Activated T-helper 1 cell treated with anti-CD3 and anti-CD28 coated beads, Interleukin-12 subunit alpha, Interleukin-12 subunit beta, Interleukin-2, Interleukin-4 antibody, amounts not matched to agents 30 ng/mL and 10 ng/mL and 1 ng/mL, durations not matched to agents 14 hours and 24 hours and 36 hours (primary cell): ENCODE measurements around the gene ETFRF1. TPM values are rescaled to one million over a fixed set of nuclear protein-coding genes. Genes with fewer than 3 reads are reported as not detected.

Source experiments
- DNase-seq: peaks from one replicate; pipeline ENCODE4 v3.0.0; 2021; ENCODE audit warnings: low spot score
- H3K27ac Mint-ChIP-seq: one replicate; pipeline ENCODE4 v1.8.0; 2021; ENCODE audit warnings: mild to moderate bottlenecking, mixed read lengths
- H3K27me3 Mint-ChIP-seq: one replicate; pipeline ENCODE4 v1.8.0; 2022; ENCODE audit warnings: mild to moderate bottlenecking, moderate library complexity, mixed read lengths; ENCODE audit not compliant: insufficient read depth
- H3K36me3 Mint-ChIP-seq: one replicate; pipeline ENCODE4 v1.8.0; 2021; ENCODE audit warnings: low read depth, mixed read lengths
- H3K4me1 Mint-ChIP-seq: one replicate; pipeline ENCODE4 v1.8.0; 2021; ENCODE audit warnings: low read depth, mixed read lengths
- H3K4me3 Mint-ChIP-seq: one replicate; pipeline ENCODE4 v1.8.0; 2021; ENCODE audit warnings: mild to moderate bottlenecking, moderate library complexity, mixed read lengths
- H3K9me3 Mint-ChIP-seq: one replicate; pipeline ENCODE4 v1.8.0; 2021; ENCODE audit warnings: mixed read lengths
- intact Hi-C: fragments of 100-400 bp; cut with micrococcal nuclease; formaldehyde crosslinking; loops from one replicate; pipeline ENCODE4 v1.15.1; 2024
- total RNA-seq: library from RNA; stranded (reverse); gene quantifications from 2 replicates; pipeline ENCODE4 v1.2.3, GENCODE V29; 2022

ETFRF1 gene, protein sequence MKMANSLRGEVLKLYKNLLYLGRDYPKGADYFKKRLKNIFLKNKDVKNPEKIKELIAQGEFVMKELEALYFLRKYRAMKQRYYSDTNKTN
- total RNA-seq = 9.7 and 10.4 TPM in 2 replicates

GRCh38 chr12:25195056-25195971 lies at the start of gene ETFRF1, which contains the start of gene DNAI7:
TSS of gene ETFRF1 (plus strand) at chr12:25195237. CDS start at chr12:25203957, 8,720 bp downstream.
TSS of gene DNAI7 (minus strand) at chr12:25195160. CDS start at chr12:25195078, 82 bp downstream.
- peak; percentile 92 for DNase-seq
- H3K36me3 Mint-ChIP-seq = peaks cover 7% of the 10 kb centered on the region
- H3K4me1 Mint-ChIP-seq = peaks cover 23% of the 10 kb centered on the region
- intact Hi-C loops = loop anchor here (1.0 to 2.0 kb wide), 9 partner anchors 8 to 1638 kb away; partner anchors contain the start of gene ITPR2
- peaks cover 2% of the 10 kb centered on the region for H3K27me3 Mint-ChIP-seq
- no peaks in the 10 kb centered on the region for H3K9me3 Mint-ChIP-seq
- peak within 1 kb of the TSS; percentile 98 for H3K4me3 Mint-ChIP-seq
- H3K27ac Mint-ChIP-seq = peak within 1 kb of the TSS; percentile 95

DNA sequence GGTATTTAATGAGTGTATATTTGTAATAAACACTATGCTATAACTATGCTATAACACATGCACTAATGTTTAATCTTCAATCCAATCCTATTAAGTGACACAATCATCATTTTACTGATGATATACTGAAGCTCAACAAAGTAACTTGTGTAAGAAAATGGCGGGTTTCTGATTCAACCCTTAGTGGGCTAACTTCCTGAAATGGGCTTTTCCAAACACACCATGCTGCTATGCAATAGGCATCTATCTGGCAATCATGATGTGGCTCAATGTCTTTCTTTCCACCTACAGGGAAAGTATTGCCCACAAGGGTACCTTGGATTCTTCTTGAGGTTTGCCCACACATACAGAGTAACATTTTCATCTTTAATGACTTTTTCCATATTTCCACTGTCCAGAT lies 48.4 kb upstream of the ETFRF1 start:
- H3K27me3 Mint-ChIP-seq = peaks cover 10% of the 10 kb centered on the region
- no peaks in the 10 kb centered on the region for H3K36me3 Mint-ChIP-seq
- intact Hi-C loops = no loop called here
- no peak overlapping the region for H3K4me3 Mint-ChIP-seq
- DNase-seq = no peak
- H3K27ac Mint-ChIP-seq = no peak overlapping the region
- H3K9me3 Mint-ChIP-seq = no peaks in the 10 kb centered on the region
- H3K4me1 Mint-ChIP-seq = no peaks in the 10 kb centered on the region

GRCh38 chr12:25151476-25151875 lies 43.6 kb upstream of the ETFRF1 start:
- DNase-seq = no peak
- intact Hi-C loops = no loop called here
- H3K27ac Mint-ChIP-seq = no peak overlapping the region
- no peaks in the 10 kb centered on the region for H3K9me3 Mint-ChIP-seq
- H3K27me3 Mint-ChIP-seq = no peaks in the 10 kb centered on the region
- no peaks in the 10 kb centered on the region for H3K36me3 Mint-ChIP-seq
- peaks cover 7% of the 10 kb centered on the region for H3K4me1 Mint-ChIP-seq
- H3K4me3 Mint-ChIP-seq = no peak overlapping the region

DNA sequence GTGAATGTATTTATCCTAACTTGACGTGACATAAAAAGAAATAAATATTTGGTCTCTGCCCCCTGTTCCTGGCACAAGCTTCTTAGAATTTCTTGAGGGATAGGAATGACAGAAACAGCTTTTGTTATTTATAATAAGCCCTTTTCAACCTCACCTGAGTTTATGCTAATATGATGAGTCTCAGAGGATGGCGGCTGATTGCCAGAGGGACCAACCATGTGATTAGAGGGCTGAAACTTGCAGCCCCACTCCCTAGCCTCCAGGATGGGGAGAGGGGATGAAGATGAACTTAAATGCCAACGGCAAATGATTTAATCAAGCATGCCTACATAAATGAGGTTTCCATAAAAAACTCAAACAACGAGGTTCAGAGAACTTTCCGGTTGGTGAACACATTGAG lies 43.0 kb upstream of the ETFRF1 start:
- Mint-ChIP-seq H3K27ac (no peak overlapping the region), H3K27me3 (no peaks in the 10 kb centered on the region), H3K4me1 (peaks cover 7% of the 10 kb centered on the region), H3K4me3 (no peak overlapping the region), H3K36me3 (no peaks in the 10 kb centered on the region), H3K9me3 (no peaks in the 10 kb centered on the region)
- intact Hi-C loops = no loop called here
- DNase-seq = no peak

GRCh38 chr12:25155022-25155576 lies 39.9 kb upstream of the ETFRF1 start:
- no peak for DNase-seq
- Mint-ChIP-seq H3K4me1 (peaks cover 7% of the 10 kb centered on the region), H3K27ac (no peak overlapping the region), H3K4me3 (no peak overlapping the region), H3K9me3 (no peaks in the 10 kb centered on the region), H3K27me3 (peaks cover 8% of the 10 kb centered on the region), H3K36me3 (no peaks in the 10 kb centered on the region)
- intact Hi-C loops = loop anchor here (1.0 to 2.0 kb wide), 3 partner anchors 40 to 233 kb away; partner anchors contain the start of genes DNAI7 and ETFRF1

DNA sequence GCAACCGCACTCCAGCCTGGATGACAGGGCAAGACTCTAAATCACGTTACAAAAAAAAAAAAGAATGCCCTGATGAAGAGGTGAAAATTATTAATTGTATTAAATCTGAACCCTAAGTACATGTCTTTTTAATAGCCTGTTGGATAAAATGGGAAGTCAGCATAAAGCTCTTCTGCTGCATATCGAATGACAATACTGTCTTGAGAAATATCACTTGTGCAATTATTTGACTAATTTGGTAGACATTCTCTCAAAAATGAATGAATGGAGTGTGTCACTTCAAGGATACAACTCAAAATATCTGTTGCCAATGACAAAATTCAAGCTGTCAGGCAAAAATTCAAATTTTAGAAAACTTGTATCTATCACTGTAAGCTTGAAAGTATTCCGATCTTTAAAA lies 39.0 kb upstream of the ETFRF1 start:
- intact Hi-C loops = no loop called here
- DNase-seq = no peak
- Mint-ChIP-seq H3K27me3 (peaks cover 11% of the 10 kb centered on the region), H3K4me1 (peaks cover 7% of the 10 kb centered on the region), H3K27ac (no peak overlapping the region), H3K4me3 (no peak overlapping the region), H3K36me3 (no peaks in the 10 kb centered on the region), H3K9me3 (no peaks in the 10 kb centered on the region)

GRCh38 chr12:25162866-25163265 lies 32.2 kb upstream of the ETFRF1 start:
- intact Hi-C loops = no loop called here
- Mint-ChIP-seq H3K27me3 (peaks cover 11% of the 10 kb centered on the region), H3K4me3 (no peak overlapping the region), H3K4me1 (no peaks in the 10 kb centered on the region), H3K36me3 (no peaks in the 10 kb centered on the region), H3K9me3 (no peaks in the 10 kb centered on the region), H3K27ac (no peak overlapping the region)
- DNase-seq = no peak

DNA sequence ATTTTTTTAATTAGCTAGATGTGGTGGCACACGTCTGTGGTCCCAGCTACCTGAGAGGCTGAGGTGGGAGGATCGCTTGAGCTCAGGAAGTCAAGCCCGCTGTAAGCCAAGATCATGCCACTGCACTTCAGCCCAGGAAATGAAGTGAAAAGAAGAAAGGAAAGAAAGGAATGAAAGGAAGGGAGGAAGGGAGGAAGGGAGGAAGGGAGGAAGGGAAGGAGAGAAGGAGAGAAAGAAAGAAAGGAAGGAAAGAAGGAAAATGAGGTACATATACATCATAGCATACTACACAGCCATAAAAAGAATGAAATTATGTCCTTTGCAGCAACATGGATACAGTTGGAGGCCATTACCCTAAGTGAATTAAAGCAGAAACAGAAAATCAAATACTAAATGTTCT lies 12.3 kb upstream of the ETFRF1 start:
- Mint-ChIP-seq H3K27me3 (peaks cover 5% of the 10 kb centered on the region), H3K4me1 (peaks cover 23% of the 10 kb centered on the region), H3K4me3 (no peak overlapping the region), H3K36me3 (no peaks in the 10 kb centered on the region), H3K27ac (no peak overlapping the region), H3K9me3 (no peaks in the 10 kb centered on the region)
- DNase-seq = no peak
- intact Hi-C loops = no loop called here

- H3K9me3 Mint-ChIP-seq = no peaks in the 10 kb centered on the region
- intact Hi-C loops = no loop called here
- no peak overlapping the region for H3K4me3 Mint-ChIP-seq
- no peak for DNase-seq
- no peaks in the 10 kb centered on the region for H3K36me3 Mint-ChIP-seq
- peaks cover 5% of the 10 kb centered on the region for H3K27me3 Mint-ChIP-seq
- no peak overlapping the region for H3K27ac Mint-ChIP-seq
- H3K4me1 Mint-ChIP-seq = peaks cover 24% of the 10 kb centered on the region
These were observed 10.9 kb upstream of the ETFRF1 start for GRCh38 chr12:25184132-25184531.

DNA sequence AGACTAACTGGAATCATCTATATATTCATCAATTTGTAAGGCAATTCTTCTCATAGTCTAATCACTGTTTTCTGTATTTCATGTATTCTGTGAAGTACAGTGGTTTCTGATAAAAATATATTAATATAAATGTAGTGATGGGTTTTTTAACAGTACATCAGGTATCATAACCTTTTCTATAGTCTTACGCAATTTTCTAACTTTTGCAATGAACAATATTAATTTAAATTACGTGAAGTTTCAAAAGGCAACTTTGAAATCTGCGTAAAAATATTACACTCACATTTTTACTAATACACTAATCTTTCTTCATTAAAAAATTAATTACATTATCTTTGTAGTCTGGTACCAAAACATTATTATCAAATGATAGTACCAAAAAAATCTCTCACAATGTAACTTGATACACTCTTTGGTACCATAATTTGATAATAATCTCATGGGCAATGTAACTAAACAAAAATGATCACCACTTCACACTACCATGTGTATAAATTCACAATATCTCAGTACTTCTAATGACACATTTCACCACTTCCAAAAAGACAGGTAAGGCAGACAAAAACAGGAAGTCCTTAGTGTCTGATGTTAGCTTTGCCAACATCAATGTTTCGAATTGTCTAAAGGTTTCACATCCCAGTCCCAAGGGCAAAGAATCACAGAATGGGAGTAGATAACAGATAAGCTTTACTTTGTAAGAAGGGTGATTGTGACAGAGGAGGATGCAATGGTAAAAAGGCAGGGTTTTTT lies 8.8 kb upstream of the ETFRF1 start:
- peak overlapping the region; percentile 45 for H3K4me3 Mint-ChIP-seq
- intact Hi-C loops = no loop called here

GRCh38 chr12:25186788-25187402 lies 8.1 kb upstream of the ETFRF1 start:
- Mint-ChIP-seq H3K4me3 (peak overlapping the region; percentile 45), H3K4me1 (peaks cover 24% of the 10 kb centered on the region), H3K27ac (peak overlapping the region; percentile 40), H3K36me3 (no peaks in the 10 kb centered on the region), H3K27me3 (peaks cover 2% of the 10 kb centered on the region), H3K9me3 (no peaks in the 10 kb centered on the region)
- intact Hi-C loops = loop anchor here (1.0 kb wide), 1 partner anchor 8 kb away; the partner anchor contains the start of genes DNAI7 and ETFRF1
- no peak for DNase-seq

More for the DNA sequence above, 8.8 kb upstream of the ETFRF1 start:
- Mint-ChIP-seq H3K36me3 (no peaks in the 10 kb centered on the region), H3K27me3 (peaks cover 2% of the 10 kb centered on the region), H3K4me1 (peaks cover 24% of the 10 kb centered on the region), H3K9me3 (no peaks in the 10 kb centered on the region), H3K27ac (no peak overlapping the region)
- DNase-seq = no peak

DNA sequence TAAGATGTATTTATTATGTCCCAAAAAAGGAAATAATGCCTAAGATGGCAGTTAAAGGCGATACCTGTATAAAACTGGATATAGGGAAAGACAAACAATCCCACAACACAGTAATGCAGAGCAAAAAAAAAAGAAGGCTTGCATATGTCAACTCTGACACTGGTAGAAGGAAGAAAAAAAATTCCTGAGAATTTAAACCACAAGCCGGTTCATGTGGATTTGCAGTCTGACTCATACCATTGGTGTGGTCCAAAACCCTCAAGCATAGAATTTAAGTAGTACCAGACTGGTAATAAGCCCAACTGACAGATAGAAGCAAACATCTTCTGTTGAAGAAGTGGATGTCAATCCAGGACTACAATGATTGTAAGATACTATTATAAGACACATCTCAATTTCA lies 7.3 kb upstream of the ETFRF1 start:
- Mint-ChIP-seq H3K9me3 (no peaks in the 10 kb centered on the region), H3K27ac (no peak overlapping the region), H3K4me3 (no peak overlapping the region), H3K27me3 (peaks cover 2% of the 10 kb centered on the region), H3K4me1 (peaks cover 24% of the 10 kb centered on the region), H3K36me3 (no peaks in the 10 kb centered on the region)
- intact Hi-C loops = loop anchor here (1.0 kb wide), 1 partner anchor 8 kb away; the partner anchor contains the start of genes DNAI7 and ETFRF1
- no peak for DNase-seq
